ENCODE measurements around the gene SUSD1. TPM values are rescaled to one million over a fixed set of nuclear protein-coding genes. Genes with fewer than 3 reads are reported as not detected.

The SUSD1 gene
- total RNA-seq, 1 donor from 2014 or later = 15.7 TPM

DNA sequence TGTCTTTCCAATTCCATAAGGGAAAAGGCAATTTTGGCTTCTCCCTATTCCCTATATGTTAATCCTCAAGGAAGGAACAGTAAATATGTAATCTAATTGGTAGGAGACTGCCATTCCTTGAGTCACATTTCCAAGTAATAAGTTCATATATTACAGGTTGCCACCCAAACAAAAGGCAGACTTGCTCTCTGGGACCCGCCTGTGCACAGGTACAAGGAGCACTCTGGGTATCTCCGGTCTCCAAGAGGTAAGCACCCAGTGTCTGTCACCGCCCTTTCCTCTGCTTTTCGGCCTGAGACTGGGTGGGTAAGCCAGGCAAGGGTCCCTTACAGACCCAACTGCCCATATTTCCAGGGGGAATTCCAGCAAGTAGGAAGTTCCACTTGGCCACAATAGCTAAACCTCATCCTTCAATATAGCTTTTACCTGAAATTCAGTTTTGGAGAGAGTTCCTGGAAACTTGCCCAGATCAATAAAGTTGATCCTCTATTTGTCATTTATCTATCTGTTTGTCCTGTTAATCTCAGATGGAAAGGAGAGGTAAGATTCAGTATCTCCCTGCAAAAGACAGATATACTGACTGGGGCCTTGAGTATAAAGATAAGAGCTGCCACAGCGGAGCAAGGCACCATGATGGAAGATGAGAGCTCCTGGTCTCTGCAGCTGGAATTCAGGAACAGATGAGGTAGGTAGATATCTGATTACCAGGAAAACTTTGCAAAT is 81.8 kb downstream of the SUSD1 start:
- ATAC-seq (ENCODE audit: low read depth) (no peak), DNase-seq (no peak)
- intact Hi-C loops (cut with micrococcal nuclease) = loop anchor here (10.0 kb wide), 2 partner anchors 351 to 621 kb away; partner anchors contain the start of gene INIP
- TF ChIP-seq, protein P1, sequence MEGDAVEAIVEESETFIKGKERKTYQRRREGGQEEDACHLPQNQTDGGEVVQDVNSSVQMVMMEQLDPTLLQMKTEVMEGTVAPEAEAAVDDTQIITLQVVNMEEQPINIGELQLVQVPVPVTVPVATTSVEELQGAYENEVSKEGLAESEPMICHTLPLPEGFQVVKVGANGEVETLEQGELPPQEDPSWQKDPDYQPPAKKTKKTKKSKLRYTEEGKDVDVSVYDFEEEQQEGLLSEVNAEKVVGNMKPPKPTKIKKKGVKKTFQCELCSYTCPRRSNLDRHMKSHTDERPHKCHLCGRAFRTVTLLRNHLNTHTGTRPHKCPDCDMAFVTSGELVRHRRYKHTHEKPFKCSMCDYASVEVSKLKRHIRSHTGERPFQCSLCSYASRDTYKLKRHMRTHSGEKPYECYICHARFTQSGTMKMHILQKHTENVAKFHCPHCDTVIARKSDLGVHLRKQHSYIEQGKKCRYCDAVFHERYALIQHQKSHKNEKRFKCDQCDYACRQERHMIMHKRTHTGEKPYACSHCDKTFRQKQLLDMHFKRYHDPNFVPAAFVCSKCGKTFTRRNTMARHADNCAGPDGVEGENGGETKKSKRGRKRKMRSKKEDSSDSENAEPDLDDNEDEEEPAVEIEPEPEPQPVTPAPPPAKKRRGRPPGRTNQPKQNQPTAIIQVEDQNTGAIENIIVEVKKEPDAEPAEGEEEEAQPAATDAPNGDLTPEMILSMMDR (IDR thresholded peaks at IDR 0.05) = no peak
- Mint-ChIP-seq H3K9me3 (no peaks in the 10 kb centered on the region), H3K4me1 (peaks cover 26% of the 10 kb centered on the region), H3K36me3 (ENCODE audit: low read depth) (peaks cover 16% of the 10 kb centered on the region), H3K27ac (no peak overlapping the region), H3K27me3 (no peaks in the 10 kb centered on the region), H3K4me3 (no peak overlapping the region)
- POLR2A ChIA-PET = interaction anchor here (0.6 kb wide), 1 partner anchor 167 kb away, joined by 5 read pairs; no protein-coding TSS in a partner anchor
- CTCF ChIA-PET = interaction anchor here (0.7 to 1.5 kb wide), 4 partner anchors 14 to 334 kb away, joined by 3 to 5 read pairs (median 3); partner anchors contain the start of gene PTBP3

DNA sequence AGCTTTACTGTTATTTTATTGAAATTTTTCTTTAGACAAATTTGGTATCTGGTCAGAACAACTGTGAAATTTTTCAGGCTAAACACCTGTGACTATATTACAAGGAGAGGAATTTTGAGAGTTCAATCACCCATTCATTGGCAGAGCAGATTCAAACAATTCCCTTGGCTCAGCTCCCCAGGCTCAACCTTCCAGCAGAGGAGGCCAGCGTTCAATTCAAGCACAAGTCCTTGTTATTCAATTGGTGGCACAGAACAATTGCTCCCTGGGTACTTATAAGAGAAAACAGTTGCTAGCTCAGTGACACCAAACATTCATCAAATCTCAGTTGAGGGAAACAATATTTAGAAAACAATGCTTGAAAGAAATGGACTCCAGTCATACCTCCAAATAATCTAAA is 83.3 kb downstream of the SUSD1 start:
- no peak for ATAC-seq (ENCODE audit: low read depth)
- ChIA-PET POLR2A (interaction anchor here (0.6 kb wide), 1 partner anchor 199 kb away, joined by 4 read pairs; no protein-coding TSS in a partner anchor), CTCF (interaction anchor here (1.3 kb wide), 2 partner anchors 270 to 812 kb away, joined by 4 read pairs; no protein-coding TSS in a partner anchor)
- Mint-ChIP-seq H3K9me3 (no peaks in the 10 kb centered on the region), H3K36me3 (ENCODE audit: low read depth) (peaks cover 16% of the 10 kb centered on the region), H3K27me3 (no peaks in the 10 kb centered on the region), H3K27ac (no peak overlapping the region), H3K4me3 (no peak overlapping the region), H3K4me1 (peaks cover 17% of the 10 kb centered on the region)
- intact Hi-C loops (cut with micrococcal nuclease) = loop anchor here (10.0 kb wide), 2 partner anchors 353 to 623 kb away; partner anchors contain the start of gene INIP
- TF ChIP-seq, protein P1 (IDR thresholded peaks at IDR 0.05) = no peak
- no peak for DNase-seq

DNA sequence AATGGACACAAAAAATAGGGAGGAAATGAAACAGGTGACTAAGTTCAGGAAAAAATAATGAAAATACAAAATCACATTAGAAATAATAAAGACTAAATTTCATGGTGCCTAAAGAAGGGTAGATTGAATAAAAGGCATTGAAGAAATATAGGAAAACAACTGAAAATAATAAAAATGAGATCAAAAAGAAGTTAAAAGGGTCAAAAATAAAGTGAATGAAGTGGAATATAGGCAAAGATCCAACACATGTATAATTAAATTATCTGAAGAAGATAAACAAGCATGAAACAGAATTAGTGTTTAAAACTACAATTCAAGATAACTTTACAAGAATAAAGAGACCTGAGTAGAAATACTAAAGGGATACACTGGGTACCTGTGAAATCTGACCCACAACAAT is 87.6 kb downstream of the SUSD1 start:
- TF ChIP-seq, protein P1 (IDR thresholded peaks at IDR 0.05) = no peak
- no peak for ATAC-seq (ENCODE audit: low read depth)
- H3K27ac Mint-ChIP-seq = no peak overlapping the region
- H3K4me3 Mint-ChIP-seq = no peak overlapping the region
- no peaks in the 10 kb centered on the region for H3K27me3 Mint-ChIP-seq
- H3K9me3 Mint-ChIP-seq = no peaks in the 10 kb centered on the region
- intact Hi-C loops (cut with micrococcal nuclease) = loop anchor here (2.0 kb wide), 1 partner anchor 733 kb away; no protein-coding TSS in a partner anchor
- no peak for DNase-seq
- ChIA-PET POLR2A (no interaction called here), CTCF (interaction anchor here (0.9 to 5.8 kb wide), 6 partner anchors 11 to 732 kb away, joined by 3 to 35 read pairs (median 4); no protein-coding TSS in a partner anchor)
- H3K4me1 Mint-ChIP-seq = peaks cover 4% of the 10 kb centered on the region
- H3K36me3 Mint-ChIP-seq (ENCODE audit: low read depth) = peaks cover 8% of the 10 kb centered on the region

DNA sequence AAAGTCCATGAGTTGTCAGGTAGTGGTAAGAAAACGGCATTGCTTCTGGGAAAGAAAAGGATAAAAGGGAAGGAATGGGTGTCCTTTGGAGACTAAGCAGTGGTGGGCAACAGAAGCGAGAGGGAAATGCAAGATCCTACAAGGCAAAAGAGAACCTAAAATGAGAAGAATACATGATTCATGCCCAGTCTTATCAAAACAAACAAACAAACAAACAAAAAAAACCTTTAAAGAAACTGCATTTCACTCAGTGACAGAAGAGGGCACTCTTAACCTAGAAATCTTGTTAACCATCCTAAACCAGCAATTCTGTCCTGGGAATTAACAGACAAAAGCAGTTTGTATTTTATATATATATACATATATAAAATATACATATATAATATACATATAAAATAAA is 88.5 kb downstream of the SUSD1 start:
- no peak for DNase-seq
- Mint-ChIP-seq H3K9me3 (peaks cover 5% of the 10 kb centered on the region), H3K27ac (no peak overlapping the region), H3K4me3 (no peak overlapping the region), H3K4me1 (peaks cover 4% of the 10 kb centered on the region), H3K36me3 (ENCODE audit: low read depth) (peaks cover 10% of the 10 kb centered on the region), H3K27me3 (no peaks in the 10 kb centered on the region)
- intact Hi-C loops (cut with micrococcal nuclease) = loop anchor here (1.0 to 2.0 kb wide), 2 partner anchors 275 to 734 kb away; no protein-coding TSS in a partner anchor
- CTCF ChIA-PET = interaction anchor here (1.1 to 5.8 kb wide), 7 partner anchors 9 to 816 kb away, joined by 3 to 35 read pairs (median 6); no protein-coding TSS in a partner anchor
- POLR2A ChIA-PET = no interaction called here
- no peak for ATAC-seq (ENCODE audit: low read depth)
- TF ChIP-seq, protein P1 (IDR thresholded peaks at IDR 0.05) = no peak

DNA sequence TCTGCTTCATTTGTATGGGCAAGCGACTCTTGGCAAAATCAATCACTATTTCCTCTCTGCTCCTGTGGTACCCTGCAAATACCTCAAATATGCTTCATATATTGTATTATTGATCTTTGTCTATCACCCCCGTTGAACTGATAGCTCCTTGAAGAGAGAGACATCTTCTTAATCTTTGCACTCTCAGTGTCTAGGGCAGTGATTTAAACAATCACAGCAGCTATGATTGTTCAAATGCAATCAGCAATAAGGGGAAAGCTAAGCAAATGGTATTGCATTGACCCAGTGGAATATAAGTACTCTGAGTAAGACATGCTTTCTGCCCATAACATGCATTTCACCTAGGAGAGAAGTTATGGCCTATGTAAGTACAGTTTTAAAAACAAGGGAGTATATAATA is 90.2 kb downstream of the SUSD1 start:
- H3K27ac Mint-ChIP-seq = no peak overlapping the region
- no peaks in the 10 kb centered on the region for H3K27me3 Mint-ChIP-seq
- ATAC-seq (ENCODE audit: low read depth) = no peak
- POLR2A ChIA-PET = interaction anchor here (0.9 kb wide), 1 partner anchor 8 kb away, joined by 3 read pairs; no protein-coding TSS in a partner anchor
- DNase-seq = no peak
- no peak overlapping the region for H3K4me3 Mint-ChIP-seq
- TF ChIP-seq, protein P1 (IDR thresholded peaks at IDR 0.05) = no peak
- peaks cover 12% of the 10 kb centered on the region for H3K36me3 Mint-ChIP-seq (ENCODE audit: low read depth)
- H3K9me3 Mint-ChIP-seq = peaks cover 5% of the 10 kb centered on the region
- intact Hi-C loops (cut with micrococcal nuclease) = no loop called here
- CTCF ChIA-PET = interaction anchor here (0.7 to 5.8 kb wide), 5 partner anchors 9 to 708 kb away, joined by 3 to 35 read pairs (median 6); no protein-coding TSS in a partner anchor
- peaks cover 4% of the 10 kb centered on the region for H3K4me1 Mint-ChIP-seq

Data from activated B cell treated with CpG ODN at 0.5 μM for 24 hours (primary cell).